Osteoblast (primary cell): ENCODE data around the gene COBLL1. TPM values are rescaled to one million over a fixed set of nuclear protein-coding genes. Genes with fewer than 3 reads are reported as not detected.

Experiments
- DNase-seq: peaks from one replicate; pipeline ENCODE4 v3.0.0; 2011; ENCODE audit warnings: low spot score, mixed read lengths; ENCODE audit not compliant: insufficient read length; ENCODE audit errors: missing footprints
- H2AFZ ChIP-seq: 2 replicates; pipeline ENCODE4 v1.6.0; 2011; ENCODE audit warnings: mild to moderate bottlenecking, low read length
- H3K27ac ChIP-seq: 2 replicates; pipeline ENCODE4 v1.5.1; 2011; ENCODE audit warnings: mild to moderate bottlenecking, low read depth, low read length, moderate library complexity
- H3K27me3 ChIP-seq: 2 replicates; pipeline ENCODE4 v1.6.0; 2012; ENCODE audit warnings: mild to moderate bottlenecking, control low read depth, inconsistent platforms, low read length, moderate library complexity; ENCODE audit not compliant: insufficient read depth
- H3K36me3 ChIP-seq: 2 replicates; pipeline ENCODE4 v1.5.1; 2011; ENCODE audit warnings: mild to moderate bottlenecking, low read length, control low read depth, moderate library complexity; ENCODE audit not compliant: insufficient read depth
- H3K4me1 ChIP-seq: 2 replicates; pipeline ENCODE4 v1.5.1; 2011; ENCODE audit warnings: mild to moderate bottlenecking, low read length, control low read depth, moderate library complexity; ENCODE audit not compliant: insufficient read depth
- H3K4me2 ChIP-seq: 2 replicates; pipeline ENCODE4 v1.6.0; 2011; ENCODE audit warnings: mild to moderate bottlenecking, low read length; ENCODE audit not compliant: insufficient read depth
- H3K4me3 ChIP-seq: fragments of 200-600 bp; sonication (generic); 3 replicates; pipeline ENCODE4 v1.5.1; 2012; ENCODE audit warnings: mild to moderate bottlenecking, low read length, inconsistent platforms; ENCODE audit not compliant: insufficient read depth
- H3K79me2 ChIP-seq: 2 replicates; pipeline ENCODE4 v1.6.0; 2012; ENCODE audit warnings: mild to moderate bottlenecking, low read length, control low read depth, inconsistent platforms; ENCODE audit not compliant: insufficient read depth
- H3K9me3 ChIP-seq: 2 replicates; pipeline ENCODE4 v1.5.1; 2011; ENCODE audit warnings: low read depth, low read length, control low read depth
- H4K20me1 ChIP-seq: 2 replicates; pipeline ENCODE4 v1.6.0; 2012; ENCODE audit warnings: mild to moderate bottlenecking, low read length, control low read depth; ENCODE audit not compliant: insufficient read depth
- total RNA-seq: library from RNA; depleted of rRNA; stranded (reverse); fragments of >200 nt; gene quantifications from 2 replicates; pipeline ENCODE4 v1.2.3, GENCODE V29; 2012
- TF ChIP-seq, protein P1 (sequence below): IDR thresholded peaks from 2 replicates; pipeline ENCODE4 v1.5.1; 2011; ENCODE audit warnings: mild to moderate bottlenecking, low read depth, low read length, moderate library complexity; ENCODE audit errors: extremely low read depth

COBLL1 gene
- total RNA-seq, 1 donor = 10.9 TPM

DNA sequence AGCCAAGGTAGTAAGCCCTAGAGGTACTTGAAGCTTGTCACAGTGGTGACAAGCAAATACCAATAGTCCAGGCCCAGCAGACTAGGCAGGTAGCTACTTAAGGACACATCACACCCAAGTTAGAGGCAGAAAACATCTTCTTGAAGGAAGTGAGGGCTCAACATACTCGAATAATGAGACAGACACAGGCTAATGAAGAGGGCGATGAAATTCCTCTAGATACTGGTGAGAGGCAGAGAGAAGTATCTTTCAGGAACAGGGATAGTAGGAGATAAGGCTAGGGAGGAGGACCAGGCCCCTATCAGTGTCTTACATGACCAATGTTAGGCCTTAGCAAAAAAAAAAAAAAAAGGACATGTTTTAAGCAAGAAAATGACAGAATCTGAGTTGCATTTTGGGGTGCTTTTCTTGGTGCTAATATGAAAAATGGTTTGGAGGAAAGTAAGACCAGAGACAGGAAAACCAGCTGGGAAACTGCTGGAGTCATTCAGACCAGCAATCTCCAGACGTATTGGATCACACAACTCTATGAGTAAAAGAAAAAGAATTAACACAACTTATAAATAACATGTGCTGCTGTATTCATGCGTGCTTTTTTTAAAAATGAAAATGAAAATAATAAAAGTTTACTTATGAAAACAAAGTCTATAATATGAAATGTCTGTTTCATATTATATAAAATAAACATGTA, 37.7 kb downstream of the COBLL1 start:
- Histone ChIP-seq H3K27me3 (no peaks in the 10 kb centered on the region), H3K4me3 (no peak overlapping the region), H4K20me1 (no peaks in the 10 kb centered on the region), H3K4me2 (no peak overlapping the region), H3K36me3 (no peaks in the 10 kb centered on the region), H3K9me3 (no peaks in the 10 kb centered on the region), H3K4me1 (no peaks in the 10 kb centered on the region), H2AFZ (peak overlapping the region; percentile 0), H3K79me2 (no peaks in the 10 kb centered on the region), H3K27ac (no peak overlapping the region)
- no peak for DNase-seq
- TF ChIP-seq, protein P1, sequence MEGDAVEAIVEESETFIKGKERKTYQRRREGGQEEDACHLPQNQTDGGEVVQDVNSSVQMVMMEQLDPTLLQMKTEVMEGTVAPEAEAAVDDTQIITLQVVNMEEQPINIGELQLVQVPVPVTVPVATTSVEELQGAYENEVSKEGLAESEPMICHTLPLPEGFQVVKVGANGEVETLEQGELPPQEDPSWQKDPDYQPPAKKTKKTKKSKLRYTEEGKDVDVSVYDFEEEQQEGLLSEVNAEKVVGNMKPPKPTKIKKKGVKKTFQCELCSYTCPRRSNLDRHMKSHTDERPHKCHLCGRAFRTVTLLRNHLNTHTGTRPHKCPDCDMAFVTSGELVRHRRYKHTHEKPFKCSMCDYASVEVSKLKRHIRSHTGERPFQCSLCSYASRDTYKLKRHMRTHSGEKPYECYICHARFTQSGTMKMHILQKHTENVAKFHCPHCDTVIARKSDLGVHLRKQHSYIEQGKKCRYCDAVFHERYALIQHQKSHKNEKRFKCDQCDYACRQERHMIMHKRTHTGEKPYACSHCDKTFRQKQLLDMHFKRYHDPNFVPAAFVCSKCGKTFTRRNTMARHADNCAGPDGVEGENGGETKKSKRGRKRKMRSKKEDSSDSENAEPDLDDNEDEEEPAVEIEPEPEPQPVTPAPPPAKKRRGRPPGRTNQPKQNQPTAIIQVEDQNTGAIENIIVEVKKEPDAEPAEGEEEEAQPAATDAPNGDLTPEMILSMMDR = no peak

DNA sequence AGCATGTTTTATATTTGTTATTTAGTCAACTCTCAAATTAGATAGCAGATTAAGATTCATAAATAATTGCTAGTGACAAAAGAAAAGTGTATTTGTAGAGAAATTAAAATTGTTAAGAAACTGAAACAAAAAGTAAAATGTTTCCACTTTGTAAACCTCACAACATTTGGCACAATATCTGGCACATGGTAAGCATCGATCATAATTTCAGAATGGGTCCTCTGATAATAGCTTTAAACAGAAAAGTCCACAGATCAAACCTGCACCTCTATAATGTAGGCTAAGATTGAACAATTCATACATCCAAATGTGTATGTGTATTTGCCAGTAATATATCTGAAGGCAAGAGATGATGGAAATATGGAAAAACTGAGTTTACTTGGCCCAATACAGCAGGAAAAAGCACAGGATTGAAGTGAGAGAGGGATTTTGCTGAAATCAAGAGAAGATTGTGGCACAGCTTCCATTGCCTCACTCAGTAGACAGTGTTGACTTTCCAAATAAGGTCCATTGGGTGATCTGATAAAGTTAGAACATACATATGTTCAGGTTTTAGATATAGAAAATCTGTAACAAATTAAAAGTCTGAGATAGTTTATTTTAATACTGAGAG, 39.4 kb downstream of the COBLL1 start:
- H3K4me1 ChIP-seq = no peaks in the 10 kb centered on the region
- peak; percentile 10 for DNase-seq
- H3K27ac ChIP-seq = no peak overlapping the region
- H2AFZ ChIP-seq = peak overlapping the region; percentile 1
- H3K27me3 ChIP-seq = no peaks in the 10 kb centered on the region
- H3K36me3 ChIP-seq = no peaks in the 10 kb centered on the region
- peak overlapping the region; percentile 28 for H3K4me2 ChIP-seq
- TF ChIP-seq, protein P1 = no peak
- no peaks in the 10 kb centered on the region for H4K20me1 ChIP-seq
- H3K9me3 ChIP-seq = no peaks in the 10 kb centered on the region
- no peak overlapping the region for H3K4me3 ChIP-seq
- no peaks in the 10 kb centered on the region for H3K79me2 ChIP-seq

DNA sequence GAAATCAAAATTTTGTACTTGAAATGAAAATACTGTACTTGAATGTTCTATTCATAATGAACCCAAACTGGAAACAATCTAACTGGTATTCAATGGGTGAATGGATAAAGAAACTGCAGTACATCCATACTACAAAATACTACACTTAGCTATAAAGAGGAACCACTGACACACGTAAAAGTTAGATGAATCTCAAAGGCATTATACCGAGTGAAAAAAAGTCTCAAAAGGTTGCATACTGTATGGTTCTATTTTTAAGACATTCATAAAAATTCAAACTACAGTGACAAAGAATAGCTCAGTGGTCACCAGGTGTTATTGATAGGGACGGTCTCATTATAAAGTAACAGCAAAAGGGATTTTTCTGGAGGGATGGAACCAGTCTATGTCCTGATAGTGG, 41.1 kb downstream of the COBLL1 start:
- TF ChIP-seq, protein P1 = no peak
- Histone ChIP-seq H3K4me1 (no peaks in the 10 kb centered on the region), H2AFZ (no peak overlapping the region), H3K27me3 (no peaks in the 10 kb centered on the region), H3K9me3 (no peaks in the 10 kb centered on the region), H3K4me2 (no peak overlapping the region), H3K36me3 (no peaks in the 10 kb centered on the region), H4K20me1 (no peaks in the 10 kb centered on the region), H3K27ac (no peak overlapping the region), H3K4me3 (no peak overlapping the region), H3K79me2 (no peaks in the 10 kb centered on the region)
- no peak for DNase-seq

- peak; percentile 2 for DNase-seq
- peak overlapping the region; percentile 16 for H2AFZ ChIP-seq
- no peaks in the 10 kb centered on the region for H3K36me3 ChIP-seq
- H4K20me1 ChIP-seq = no peaks in the 10 kb centered on the region
- H3K4me3 ChIP-seq = no peak overlapping the region
- TF ChIP-seq, protein P1 = no peak
- H3K9me3 ChIP-seq = no peaks in the 10 kb centered on the region
- H3K4me2 ChIP-seq = peak overlapping the region; percentile 5
- H3K79me2 ChIP-seq = no peaks in the 10 kb centered on the region
- peaks cover 13% of the 10 kb centered on the region for H3K4me1 ChIP-seq
- no peak overlapping the region for H3K27ac ChIP-seq
- no peaks in the 10 kb centered on the region for H3K27me3 ChIP-seq
These were observed 44.0 kb downstream of the COBLL1 start for GRCh38 chr2:164797627-164798026.
